PC-9 (cell line): ENCODE measurements around the gene PIAS1.

Source experiments
- EZH2 ChIP-seq: fragments of 200-600 bp; sonication (generic); IDR thresholded peaks from 2 replicates; pipeline ENCODE4 v1.8.0; 2017; ENCODE audit warnings: antibody characterized with exemption, low read depth
- TF ChIP-seq, protein P1 (sequence below): fragments of 200-600 bp; sonication (generic); conservative IDR thresholded peaks from 2 replicates; pipeline ENCODE4 v1.6.1; 2017; ENCODE audit warnings: mixed run types, antibody characterized with exemption, mild to moderate bottlenecking, moderate library complexity

GRCh38 chr15:68196445-68197169 is 142.5 kb downstream of the PIAS1 start:
- TF ChIP-seq, protein P1, sequence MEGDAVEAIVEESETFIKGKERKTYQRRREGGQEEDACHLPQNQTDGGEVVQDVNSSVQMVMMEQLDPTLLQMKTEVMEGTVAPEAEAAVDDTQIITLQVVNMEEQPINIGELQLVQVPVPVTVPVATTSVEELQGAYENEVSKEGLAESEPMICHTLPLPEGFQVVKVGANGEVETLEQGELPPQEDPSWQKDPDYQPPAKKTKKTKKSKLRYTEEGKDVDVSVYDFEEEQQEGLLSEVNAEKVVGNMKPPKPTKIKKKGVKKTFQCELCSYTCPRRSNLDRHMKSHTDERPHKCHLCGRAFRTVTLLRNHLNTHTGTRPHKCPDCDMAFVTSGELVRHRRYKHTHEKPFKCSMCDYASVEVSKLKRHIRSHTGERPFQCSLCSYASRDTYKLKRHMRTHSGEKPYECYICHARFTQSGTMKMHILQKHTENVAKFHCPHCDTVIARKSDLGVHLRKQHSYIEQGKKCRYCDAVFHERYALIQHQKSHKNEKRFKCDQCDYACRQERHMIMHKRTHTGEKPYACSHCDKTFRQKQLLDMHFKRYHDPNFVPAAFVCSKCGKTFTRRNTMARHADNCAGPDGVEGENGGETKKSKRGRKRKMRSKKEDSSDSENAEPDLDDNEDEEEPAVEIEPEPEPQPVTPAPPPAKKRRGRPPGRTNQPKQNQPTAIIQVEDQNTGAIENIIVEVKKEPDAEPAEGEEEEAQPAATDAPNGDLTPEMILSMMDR, result no peak
- TF ChIP-seq EZH2, result no peak
